HepG2 (cell line): ENCODE data around the gene ZDHHC19. TPM values are rescaled to one million over a fixed set of nuclear protein-coding genes. Genes with fewer than 3 reads are reported as not detected.
A peak's percentile ranks its signal among the peaks of the same experiment; 100 is the strongest.

Experiments
- ARID3A ChIP-seq: IDR thresholded peaks from 2 replicates; pipeline ENCODE4 v1.6.1; 2012; ENCODE audit warnings: low read depth, low read length, improper control_type of control experiment
- ATF7 ChIP-seq, 2 experiments: fragments of 450-650 bp in 1 of 2; sonication (generic) in 1 of 2; formaldehyde crosslinking in 1 of 2; IDR thresholded peaks; 2 replicates each; pipeline versions ENCODE4 v1.4.0 to v1.6.1; 2016 to 2020; ENCODE audit warnings: antibody characterized with exemption in 1 of 2, mild to moderate bottlenecking in 1 of 2, missing genetic modification reagents in 1 of 2
- BRF2 ChIP-seq: sonication (generic); formaldehyde crosslinking; IDR thresholded peaks from 2 replicates; pipeline ENCODE4 v1.8.1; 2022; ENCODE audit warnings: mild to moderate bottlenecking, missing genetic modification reagents
- DBP ChIP-seq: sonication (generic); formaldehyde crosslinking; IDR thresholded peaks from 2 replicates; pipeline ENCODE4 v1.4.0; 2020; ENCODE audit warnings: missing genetic modification reagents; ENCODE audit errors: not compliant biosample characterization
- FOXP4 ChIP-seq: sonication (generic); formaldehyde crosslinking; IDR thresholded peaks from 2 replicates; pipeline ENCODE4 v1.4.0; 2020; ENCODE audit warnings: missing genetic modification reagents
- GABPA ChIP-seq, 2 experiments: IDR thresholded peaks; 2 replicates each; pipeline ENCODE4 v1.6.1; 2011 to 2016; ENCODE audit warnings: low read depth in 2 of 2, low read length in 1 of 2, missing biosample characterization in 1 of 2, missing genetic modification characterization in 1 of 2
- NKX3-1 ChIP-seq: sonication (generic); formaldehyde crosslinking; IDR thresholded peaks from 2 replicates; pipeline ENCODE4 v1.5.0; 2020; ENCODE audit warnings: missing genetic modification reagents
- RAD51 ChIP-seq: fragments of 450-650 bp; IDR thresholded peaks from 2 replicates; pipeline ENCODE4 v1.6.1; 2016; ENCODE audit warnings: borderline replicate concordance
- SOX6 ChIP-seq, 2 experiments: fragments of 450-650 bp in 1 of 2; sonication (generic) in 1 of 2; formaldehyde crosslinking in 1 of 2; IDR thresholded peaks; 2 replicates each; pipeline versions ENCODE4 v1.4.0 to v1.6.1; 2017 to 2020; ENCODE audit warnings: antibody characterized with exemption in 1 of 2, mild to moderate bottlenecking in 1 of 2, missing genetic modification reagents in 1 of 2
- U2AF2 ChIP-seq: fragments of 200-400 bp; formaldehyde crosslinking; IDR thresholded peaks from 2 replicates; pipeline ENCODE4 v1.6.1; 2017; ENCODE audit warnings: low read depth, mild to moderate bottlenecking, low read length
- ZBTB25 ChIP-seq: IDR thresholded peaks from 2 replicates; pipeline ENCODE4 v1.6.1; 2018; ENCODE audit warnings: missing genetic modification reagents
- ZBTB33 ChIP-seq: sonication (generic); formaldehyde crosslinking; IDR thresholded peaks from 2 replicates; pipeline ENCODE4 v1.4.0; 2020; ENCODE audit warnings: missing genetic modification reagents
- ZNF101 ChIP-seq: sonication (generic); formaldehyde crosslinking; IDR thresholded peaks from 2 replicates; pipeline ENCODE4 v1.4.0; 2020; ENCODE audit warnings: mild to moderate bottlenecking, low read depth, missing genetic modification reagents, borderline replicate concordance
- ZNF546 ChIP-seq: sonication (generic); formaldehyde crosslinking; conservative IDR thresholded peaks from 2 replicates; pipeline ENCODE4 v1.8.1; 2023; ENCODE audit warnings: mild to moderate bottlenecking, missing genetic modification reagents
- ZNF580 ChIP-seq: IDR thresholded peaks from 2 replicates; pipeline ENCODE4 v1.6.1; 2016; ENCODE audit warnings: low read depth, borderline replicate concordance
- ZNF614 ChIP-seq: IDR thresholded peaks from 2 replicates; pipeline ENCODE4 v1.6.1; 2018; ENCODE audit warnings: missing biosample characterization, missing genetic modification reagents, inconsistent platforms, borderline replicate concordance
- ZNF737 ChIP-seq: sonication (generic); formaldehyde crosslinking; IDR thresholded peaks from 2 replicates; pipeline ENCODE4 v1.5.0; 2020; ENCODE audit warnings: missing genetic modification reagents, mild to moderate bottlenecking, borderline replicate concordance
- ZSCAN22 ChIP-seq: sonication (generic); formaldehyde crosslinking; IDR thresholded peaks from 2 replicates; pipeline ENCODE4 v1.4.0; 2020; ENCODE audit warnings: mild to moderate bottlenecking, missing genetic modification reagents
- polyA plus RNA-seq, 8 experiments: library from polyadenylated mRNA; depleted of rRNA in 3 of 8; stranded (reverse) in 7 of 8; unstranded in 1 of 8; fragments of >200 nt; fragmentation: Illumina TruSeq in 4 of 8; extraction: Trizol in 4 of 8; gene quantifications; 2 replicates each; pipeline versions ENCODE4 v1.2.1 to v1.2.3, GENCODE V29; 2011 to 2016; ENCODE audit warnings: low read depth in 4 of 8, missing spikeins in 1 of 8, mixed read lengths in 1 of 8; ENCODE audit not compliant: insufficient read depth in 1 of 8
- total RNA-seq, 5 experiments: library from RNA; depleted of rRNA; stranded (reverse); fragments of >200 nt; fragmentation: Illumina TruSeq; extraction: Trizol; gene quantifications; 2 replicates each; pipeline ENCODE4 v1.2.3, GENCODE V29; 2016; ENCODE audit warnings: low read depth in 1 of 5

Gene ZDHHC19
- total and polyA plus RNA-seq, 2 of the 13 experiments (the other 11 are each of a cell fraction or from before 2014, with no cell fraction given) = 0.22 to 0.53 TPM

GRCh38 chr3:196214783-196215441 lies 3.7 kb upstream of the ZDHHC19 start (continued):
- TF ChIP-seq BRF2 (CRISPR knock-in tag) (peak; percentile 90; the same call in 1 of the 2 replicates), ZBTB33 (peak; percentile 46; the same call in 1 of the 2 replicates), ZBTB25 (peak; percentile 76), SOX6 (IDR thresholded peaks at IDR 0.05) (no peak), SOX6 (CRISPR knock-in tag; IDR thresholded peaks at IDR 0.05) (peak; percentile 89), ZNF101 (CRISPR knock-in tag) (no peak), ZSCAN22 (no peak), GABPA (IDR thresholded peaks at IDR 0.05; ENCODE audit: low read depth, low read length) (no peak), GABPA (CRISPR knock-in tag; IDR thresholded peaks at IDR 0.05; ENCODE audit: low read depth) (no peak), ZNF546 (CRISPR knock-in tag) (no peak), FOXP4 (CRISPR knock-in tag) (peak; percentile 86), NKX3-1 (CRISPR knock-in tag) (no peak), RAD51 (no peak), ARID3A (0 out of 2 replicates have a peak, but pooled peaks have one; percentile 19), ZNF614 (CRISPR knock-in tag) (peak; percentile 92), ZNF737 (no peak), ZNF580 (CRISPR knock-in tag) (peak; percentile 87; the same call in 1 of the 2 replicates), ATF7 (IDR thresholded peaks at IDR 0.05) (no peak), ATF7 (CRISPR knock-in tag; IDR thresholded peaks at IDR 0.05) (no peak), U2AF2 (no peak), DBP (CRISPR knock-in tag) (no peak)
